Amniotic epithelial cell (primary cell): ENCODE data around the gene EIF5A.
A peak's percentile ranks its signal among the peaks of the same experiment; 100 is the strongest.

Experiments
- DNase-seq: peaks from one replicate; pipeline ENCODE4 v3.0.0-alpha.2; 2010; ENCODE audit warnings: low read depth

Gene EIF5A

GRCh38 chr17:7306911-7307685 lies at the start of gene EIF5A:
Gene EIF5A (plus strand): TSS chr17:7307628. CDS start chr17:7309636, 2,008 bp downstream.
- peak; percentile 99 for DNase-seq

GRCh38 chr17:7258731-7259554 lies 48.5 kb upstream of the EIF5A start:
- DNase-seq = peak; percentile 65

GRCh38 chr17:7259555-7259889 lies 47.9 kb upstream of the EIF5A start:
- no peak for DNase-seq

GRCh38 chr17:7260151-7260550 lies 47.3 kb upstream of the EIF5A start:
- no peak for DNase-seq

- DNase-seq = no peak
Observed at GRCh38 chr17:7260651-7261378, 46.6 kb upstream of the EIF5A start.

- no peak for DNase-seq
Observed at GRCh38 chr17:7261379-7262191, 45.8 kb upstream of the EIF5A start.

- DNase-seq = no peak
Observed at GRCh38 chr17:7262192-7262934, 45.1 kb upstream of the EIF5A start, which contains the start of gene CLDN7. Gene CLDN7 (minus strand): TSS chr17:7262478. CDS start chr17:7262043, 435 bp downstream.

- DNase-seq = no peak
Observed at GRCh38 chr17:7262935-7263800, 44.3 kb upstream of the EIF5A start.

- DNase-seq = no peak
Observed at GRCh38 chr17:7263801-7264078, 43.7 kb upstream of the EIF5A start.

GRCh38 chr17:7266784-7267183 lies 40.6 kb upstream of the EIF5A start:
- DNase-seq = peak; percentile 49

GRCh38 chr17:7279448-7279847 lies 28.0 kb upstream of the EIF5A start:
- no peak for DNase-seq

- DNase-seq = peak; percentile 57
Observed at GRCh38 chr17:7280519-7281073, 26.8 kb upstream of the EIF5A start.

- peak; percentile 90 for DNase-seq
Observed at GRCh38 chr17:7281074-7281952, 26.1 kb upstream of the EIF5A start, which contains the start of gene SLC2A4. Gene SLC2A4 (plus strand): TSS chr17:7281718. CDS start chr17:7281935, 217 bp downstream.

- DNase-seq = no peak
Observed at GRCh38 chr17:7281953-7282751, 25.3 kb upstream of the EIF5A start.

GRCh38 chr17:7282752-7283321 lies 24.6 kb upstream of the EIF5A start:
- no peak for DNase-seq

GRCh38 chr17:7283471-7284216 lies 23.8 kb upstream of the EIF5A start:
- no peak for DNase-seq

- DNase-seq = no peak
Observed at GRCh38 chr17:7284911-7285310, 22.5 kb upstream of the EIF5A start.
